Lower lobe of right lung (tissue), 2 donors: ENCODE measurements around the gene PIP4K2B. TPM values are rescaled to one million over a fixed set of nuclear protein-coding genes. Genes with fewer than 3 reads are reported as not detected.
A peak's percentile ranks its signal among the peaks of the same experiment; 100 is the strongest.

Source experiments
- ATAC-seq, 2 donors: fragments of 200-7000 bp; cut with Tn5 transposase; one replicate each; pipeline ENCODE4 v1.9.1; 2020 to 2022; ENCODE audit warnings: mild to moderate bottlenecking in 2 of 2, moderate library complexity in 2 of 2
- DNase-seq: peaks from one replicate; pipeline ENCODE4 v3.0.0-alpha.2; 2020
- H3K27ac ChIP-seq: fragments of 200-600 bp; one replicate; pipeline ENCODE4 v1.8.0; 2022
- H3K27me3 ChIP-seq: fragments of 200-600 bp; one replicate; pipeline ENCODE4 v1.8.0; 2022; ENCODE audit warnings: low read depth
- H3K36me3 ChIP-seq: fragments of 200-600 bp; one replicate; pipeline ENCODE4 v1.8.0; 2022; ENCODE audit warnings: mild to moderate bottlenecking
- H3K4me1 ChIP-seq: fragments of 200-600 bp; one replicate; pipeline ENCODE4 v1.8.0; 2022
- H3K4me3 ChIP-seq: fragments of 200-600 bp; one replicate; pipeline ENCODE4 v1.8.0; 2022; ENCODE audit warnings: mild to moderate bottlenecking
- H3K9me3 ChIP-seq: fragments of 200-600 bp; one replicate; pipeline ENCODE4 v1.8.0; 2022
- CTCF ChIP-seq: fragments of 200-600 bp; IDR thresholded peaks from one replicate; pipeline ENCODE4 v1.8.0; 2022; ENCODE audit warnings: antibody characterized with exemption, mild to moderate bottlenecking
- intact Hi-C: fragments of 100-400 bp; cut with DNase I; formaldehyde crosslinking; loops from one replicate; pipeline ENCODE4 v1.11.0; 2022
- total RNA-seq: library from RNA; stranded (reverse); fragmentation: NEBNext Ultra II Directional; extraction: Animal tissue kit (Norgen Biotek cat#: 25700); gene quantifications from one replicate; pipeline ENCODE4 v1.2.1, GENCODE V29; 2021
- donor health status: DM: no; HTN: yes; CAD: no; lungs with severe emphysema.

Gene PIP4K2B
- total RNA-seq, 1 donor from 2014 or later, result 44.8 TPM

- Histone ChIP-seq H3K9me3 (no peaks in the 10 kb centered on the region), H3K4me3 (no peak overlapping the region), H3K27me3 (no peaks in the 10 kb centered on the region), H3K27ac (no peak overlapping the region), H3K36me3 (peaks cover 99% of the 10 kb centered on the region), H3K4me1 (no peaks in the 10 kb centered on the region)
- ATAC-seq, result peak in 1 of 2 donors; percentile 28
- intact Hi-C loops, result no loop called here
- no peak for TF ChIP-seq CTCF
- peak; percentile 41 for DNase-seq
Observed at GRCh38 chr17:38768417-38768816, 30.9 kb downstream of the PIP4K2B start.

GRCh38 chr17:38766341-38766740 lies 33.0 kb downstream of the PIP4K2B start:
- peaks cover 99% of the 10 kb centered on the region for H3K36me3 ChIP-seq

GRCh38 chr17:38762231-38762630 lies 37.1 kb downstream of the PIP4K2B start:
- H3K9me3 ChIP-seq, result no peaks in the 10 kb centered on the region
- no peak overlapping the region for H3K4me3 ChIP-seq
- peaks cover 100% of the 10 kb centered on the region for H3K36me3 ChIP-seq
- TF ChIP-seq CTCF, result no peak
- H3K4me1 ChIP-seq, result no peaks in the 10 kb centered on the region
- intact Hi-C loops, result no loop called here
- no peak overlapping the region for H3K27ac ChIP-seq
- H3K27me3 ChIP-seq, result no peaks in the 10 kb centered on the region
- DNase-seq, result no peak
- ATAC-seq, result no peak

More at GRCh38 chr17:38766341-38766740, 33.0 kb downstream of the PIP4K2B start:
- Histone ChIP-seq H3K9me3 (no peaks in the 10 kb centered on the region), H3K27ac (no peak overlapping the region), H3K4me3 (no peak overlapping the region), H3K27me3 (no peaks in the 10 kb centered on the region), H3K4me1 (no peaks in the 10 kb centered on the region)
- ATAC-seq (no peak), DNase-seq (no peak)
- TF ChIP-seq CTCF, result no peak
- intact Hi-C loops, result no loop called here

- no peak for ATAC-seq
- intact Hi-C loops, result no loop called here
- TF ChIP-seq CTCF, result peak; percentile 26
Observed at GRCh38 chr17:38761612-38762011, 37.7 kb downstream of the PIP4K2B start.

GRCh38 chr17:38753071-38753506 lies 46.3 kb downstream of the PIP4K2B start:
- H3K36me3 ChIP-seq, result peaks cover 42% of the 10 kb centered on the region
- TF ChIP-seq CTCF, result no peak
- H3K4me3 ChIP-seq, result peak overlapping the region; percentile 95
- no peaks in the 10 kb centered on the region for H3K9me3 ChIP-seq
- intact Hi-C loops, result no loop called here
- H3K27me3 ChIP-seq, result no peaks in the 10 kb centered on the region
- H3K27ac ChIP-seq, result peak overlapping the region; percentile 89
- DNase-seq (no peak), ATAC-seq (no peak)
- peaks cover 49% of the 10 kb centered on the region for H3K4me1 ChIP-seq

More at GRCh38 chr17:38761612-38762011, 37.7 kb downstream of the PIP4K2B start:
- H3K4me3 ChIP-seq, result no peak overlapping the region
- no peak overlapping the region for H3K27ac ChIP-seq
- no peak for DNase-seq
- H3K36me3 ChIP-seq, result peaks cover 100% of the 10 kb centered on the region
- no peaks in the 10 kb centered on the region for H3K9me3 ChIP-seq
- H3K4me1 ChIP-seq, result no peaks in the 10 kb centered on the region
- H3K27me3 ChIP-seq, result no peaks in the 10 kb centered on the region
